Transverse colon (tissue), 4 donors: ENCODE measurements around the gene IER3. TPM values are rescaled to one million over a fixed set of nuclear protein-coding genes. Genes with fewer than 3 reads are reported as not detected.
"Not testable (repeated sequence)": the region's sequence is repeated elsewhere in the genome, so short reads cannot be mapped to it uniquely, and the experiment has no call there.

ENCODE experiments used
- DNase-seq: peaks from one replicate; pipeline ENCODE4 v3.0.0-alpha.2; 2019
- H3K27ac ChIP-seq, 4 donors: fragments of 200-600 bp; sonication (generic); 2 replicates each; pipeline ENCODE4 v1.5.1; 2016 to 2018; ENCODE audit warnings: inconsistent platforms in 4 of 4
- H3K27me3 ChIP-seq: fragments of 200-600 bp; sonication (generic); 2 replicates; pipeline ENCODE4 v1.5.1; 2017; ENCODE audit warnings: inconsistent platforms
- H3K36me3 ChIP-seq, 4 donors: fragments of 200-600 bp; sonication (generic); 2 replicates each; pipeline ENCODE4 v1.5.1; 2017 to 2019; ENCODE audit warnings: inconsistent platforms in 4 of 4
- H3K4me1 ChIP-seq, 4 donors: fragments of 200-600 bp; sonication (generic); 2 replicates each; pipeline ENCODE4 v1.5.1; 2017 to 2020; ENCODE audit warnings: inconsistent platforms in 4 of 4
- H3K4me3 ChIP-seq, 4 donors: fragments of 200-600 bp; sonication (generic); 1 replicate in 1 of 4; 2 replicates in 3 of 4; pipeline versions ENCODE4 v1.5.1 to v1.6.1; 2017 to 2019; ENCODE audit warnings: inconsistent platforms in 4 of 4
- H3K9me3 ChIP-seq, 2 donors: fragments of 200-600 bp; sonication (generic); 2 replicates each; pipeline ENCODE4 v1.5.1; 2017 to 2019; ENCODE audit warnings: inconsistent platforms in 2 of 2
- CTCF ChIP-seq, 5 experiments: fragments of 200-600 bp in 3 of 5; fragments of 450-650 bp in 2 of 5; sonication (generic) in 3 of 5; IDR thresholded peaks; 1 replicate in 2 of 5; 2 replicates in 3 of 5; pipeline ENCODE4 v1.5.1; 2016 to 2017; ENCODE audit warnings: antibody characterized with exemption in 5 of 5, inconsistent platforms in 3 of 5, mild to moderate bottlenecking in 2 of 5, moderate library complexity in 1 of 5
- EP300 ChIP-seq: sonication (generic); formaldehyde crosslinking; IDR thresholded peaks from one replicate; pipeline ENCODE4 v1.6.1; 2017; ENCODE audit warnings: antibody characterized with exemption, low read depth
- POLR2A ChIP-seq: fragments of 450-650 bp; IDR thresholded peaks from one replicate; pipeline ENCODE4 v1.6.1; 2016; ENCODE audit warnings: antibody characterized with exemption, mild to moderate bottlenecking, moderate library complexity
- POLR2AphosphoS5 ChIP-seq, 3 donors: sonication (generic); formaldehyde crosslinking; IDR thresholded peaks; one replicate each; pipeline ENCODE4 v1.6.1; 2016; ENCODE audit warnings: antibody characterized with exemption in 3 of 3
- WGBS, 2 donors: methylation state at CpG; one replicate each; pipeline ENCODE4 v1.1.5; 2018; ENCODE audit warnings: low coverage in 1 of 2; 5-methylcytosine and 5-hydroxymethylcytosine counted together
- in situ Hi-C, 4 donors: fragments of 200-750 bp; cut with MboI; loops; one replicate each; pipeline versions ENCODE4 v1.15.0 to v1.15.1; 2017; ENCODE audit warnings: low sequenced_read_pairs in 3 of 4, low pct_ligation_motif_present in 1 of 4, low pct_unique_long_range_greater_than_20kb in 1 of 4
- intact Hi-C: fragments of 100-400 bp; cut with DNase I; formaldehyde crosslinking; loops from one replicate; pipeline ENCODE4 v1.15.1; 2023; ENCODE audit warnings: low total_unique reads
- total RNA-seq, 4 donors: library from RNA; depleted of rRNA; stranded (reverse); fragments of >200 nt; gene quantifications; one replicate each; pipeline ENCODE4 v1.1.0, GENCODE V29; 2016

Gene IER3
- total RNA-seq, 4 donors from 2014 or later: 21.1 to 100 (median 84.6) TPM

GRCh38 chr6:30722280-30723112, 21.9 kb downstream of the IER3 start:
- 7 to 10% methylated on average over 11 to 27 of the region's 27 CpGs for WGBS, 2 donors
- in situ Hi-C loops (loop anchor here in 2 of 4 donors (5.0 to 10.0 kb wide), 2 partner anchors 40 to 152 kb away; no protein-coding TSS in a partner anchor), intact Hi-C loops (loop anchor here (1.0 to 5.0 kb wide), 2 partner anchors 44 to 105 kb away; partner anchors contain the start of genes MRPS18B and PPP1R10)
- Histone ChIP-seq H3K9me3 (no peaks in the 10 kb centered on the region), H3K27me3 (no peaks in the 10 kb centered on the region), H3K36me3 (peaks cover 0 to 33% (median 11%) of the 10 kb centered on the region in 4 donors), H3K4me1 (peaks cover 0 to 56% (median 31%) of the 10 kb centered on the region in 4 donors), H3K4me3 (peak overlapping the region in 3 of 4 donors; percentile 76 to 90 (median 79)), H3K27ac (peak overlapping the region; percentile 93 to 99 (median 98))
- peak; percentile 89 for DNase-seq
- TF ChIP-seq CTCF (IDR thresholded peaks at IDR 0.05) (peak; percentile 98 to 100 (median 99)), POLR2AphosphoS5 (IDR thresholded peaks at IDR 0.05) (peak in 1 of 3 donors; percentile 23), EP300 (no peak), POLR2A (peak; percentile 15)

- peak; percentile 36 for DNase-seq
- in situ Hi-C loops: loop anchor here in 2 of 4 donors (5.0 to 10.0 kb wide), 2 partner anchors 40 to 153 kb away; no protein-coding TSS in a partner anchor
- Histone ChIP-seq H3K4me1 (peaks cover 0 to 56% (median 31%) of the 10 kb centered on the region in 4 donors), H3K4me3 (peak overlapping the region; percentile 68 to 90 (median 78)), H3K27ac (peak overlapping the region; percentile 93 to 99 (median 98)), H3K36me3 (peaks cover 0 to 27% (median 11%) of the 10 kb centered on the region in 4 donors)
- intact Hi-C loops: loop anchor here (1.0 to 5.0 kb wide), 2 partner anchors 44 to 105 kb away; partner anchors contain the start of genes MRPS18B and PPP1R10
- H3K27me3 ChIP-seq, H3K9me3 ChIP-seq: not testable (repeated sequence)
- WGBS, 2 donors: 4% methylated on average over 10 of the region's 10 CpGs; no CpG with 5 or more reads in 1 of the 2 donors
Measured at GRCh38 chr6:30722025-30722279, 22.4 kb downstream of the IER3 start.

- TF ChIP-seq POLR2A (no peak), POLR2AphosphoS5 (IDR thresholded peaks at IDR 0.05) (peak; percentile 54 to 75 (median 55)), EP300 (no peak), CTCF (IDR thresholded peaks at IDR 0.05) (peak in 4 of 5 experiments; percentile 39 to 47 (median 45))
- peak overlapping the region; percentile 68 to 90 (median 78) for H3K4me3 ChIP-seq
- H3K36me3 ChIP-seq: peaks cover 0 to 24% (median 11%) of the 10 kb centered on the region in 4 donors
- WGBS, 2 donors: 0% methylated on average over 65 of the region's 71 CpGs; no CpG with 5 or more reads in 1 of the 2 donors
- H3K9me3 ChIP-seq: no peaks in the 10 kb centered on the region
- H3K27ac ChIP-seq: peak overlapping the region; percentile 93 to 99 (median 98)
- in situ Hi-C loops (loop anchor here in 2 of 4 donors (5.0 to 10.0 kb wide), 2 partner anchors 39 to 153 kb away; no protein-coding TSS in a partner anchor), intact Hi-C loops (loop anchor here (1.0 to 5.0 kb wide), 2 partner anchors 43 to 104 kb away; partner anchors contain the start of genes MRPS18B and PPP1R10)
- H3K4me1 ChIP-seq: peaks cover 2 to 59% (median 35%) of the 10 kb centered on the region in 4 donors
- DNase-seq: peak; percentile 94
- no peaks in the 10 kb centered on the region for H3K27me3 ChIP-seq
Measured at GRCh38 chr6:30721198-30722024, 22.9 kb downstream of the IER3 start.

GRCh38 chr6:30720738-30721197, 23.6 kb downstream of the IER3 start:
- in situ Hi-C loops: loop anchor here in 2 of 4 donors (5.0 to 10.0 kb wide), 2 partner anchors 38 to 154 kb away; no protein-coding TSS in a partner anchor

More at GRCh38 chr6:30720738-30721197, 23.6 kb downstream of the IER3 start:
- Histone ChIP-seq H3K36me3 (peaks cover 0 to 24% (median 11%) of the 10 kb centered on the region in 4 donors), H3K27ac (peak overlapping the region; percentile 93 to 99 (median 98)), H3K4me1 (peaks cover 4 to 65% (median 39%) of the 10 kb centered on the region in 4 donors), H3K4me3 (peak overlapping the region; percentile 58 to 90 (median 78)), H3K27me3 (no peaks in the 10 kb centered on the region), H3K9me3 (no peaks in the 10 kb centered on the region)
- no peak for TF ChIP-seq POLR2A
- no peak for TF ChIP-seq CTCF (IDR thresholded peaks at IDR 0.05)
- TF ChIP-seq POLR2AphosphoS5 (IDR thresholded peaks at IDR 0.05): peak in 1 of 3 donors; percentile 32
- peak; percentile 21 for TF ChIP-seq EP300
- DNase-seq: peak; percentile 84
- WGBS, 2 donors: 0% methylated on average over 15 to 29 of the region's 29 CpGs
- intact Hi-C loops: loop anchor here (5.0 kb wide), 1 partner anchor 103 kb away; the partner anchor contains the start of genes MRPS18B and PPP1R10
